HuH-7 (cell line): Measurements from ENCODE around the gene PPP2R5E.

Source experiments
- DNase-seq: peaks from one replicate; pipeline ENCODE4 v3.0.0; 2011; ENCODE audit warnings: low spot score

Gene PPP2R5E

GRCh38 chr14:63432228-63432627 is 110.9 kb downstream of the PPP2R5E start:
- no peak for DNase-seq

GRCh38 chr14:63431466-63431865 is 111.7 kb downstream of the PPP2R5E start:
- DNase-seq = no peak

GRCh38 chr14:63428486-63428885 is 114.7 kb downstream of the PPP2R5E start:
- no peak for DNase-seq

GRCh38 chr14:63426838-63427352 is 116.3 kb downstream of the PPP2R5E start:
- DNase-seq = no peak

GRCh38 chr14:63423889-63424288 is 119.3 kb downstream of the PPP2R5E start:
- DNase-seq = no peak

GRCh38 chr14:63423381-63423780 is 119.8 kb downstream of the PPP2R5E start:
- no peak for DNase-seq

- no peak for DNase-seq
These were observed 121.3 kb downstream of the PPP2R5E start for GRCh38 chr14:63421919-63422318.

GRCh38 chr14:63421226-63421625 is 122.0 kb downstream of the PPP2R5E start:
- DNase-seq = no peak

GRCh38 chr14:63418020-63418419 is 125.2 kb downstream of the PPP2R5E start:
- no peak for DNase-seq

- DNase-seq = no peak
These were observed 130.2 kb downstream of the PPP2R5E start for GRCh38 chr14:63413009-63413408.

GRCh38 chr14:63406333-63406732 is 136.8 kb downstream of the PPP2R5E start:
- no peak for DNase-seq

GRCh38 chr14:63405715-63406114 is 137.5 kb downstream of the PPP2R5E start:
- no peak for DNase-seq

- no peak for DNase-seq
These were observed 138.3 kb downstream of the PPP2R5E start for GRCh38 chr14:63404906-63405305.

GRCh38 chr14:63401646-63402045 is 141.5 kb downstream of the PPP2R5E start:
- DNase-seq = no peak

GRCh38 chr14:63398952-63399351 is 144.2 kb downstream of the PPP2R5E start:
- no peak for DNase-seq

- DNase-seq = no peak
These were observed 148.3 kb downstream of the PPP2R5E start for GRCh38 chr14:63394841-63395240.

GRCh38 chr14:63394432-63394831 is 148.7 kb downstream of the PPP2R5E start:
- DNase-seq = no peak

- DNase-seq = no peak
These were observed 150.2 kb downstream of the PPP2R5E start for GRCh38 chr14:63393012-63393411.

- DNase-seq = no peak
These were observed 150.9 kb downstream of the PPP2R5E start for GRCh38 chr14:63392236-63392635.

- DNase-seq = peak; percentile 23
These were observed 154.3 kb downstream of the PPP2R5E start for GRCh38 chr14:63388766-63389431.

GRCh38 chr14:63387711-63388110 is 155.5 kb downstream of the PPP2R5E start:
- DNase-seq = no peak

- no peak for DNase-seq
These were observed 159.3 kb downstream of the PPP2R5E start for GRCh38 chr14:63383776-63384367.

- DNase-seq = no peak
These were observed 164.7 kb downstream of the PPP2R5E start for GRCh38 chr14:63378444-63378843.

- no peak for DNase-seq
These were observed 167.4 kb downstream of the PPP2R5E start for GRCh38 chr14:63375769-63376168.
